NCI-H2171 (cell line): ENCODE data around the gene CACNA1E.

ENCODE experiments used
- DNase-seq: peaks from one replicate; lab custom pipeline; 2025; lab: John Stamatoyannopoulos, UW

The CACNA1E gene

DNA sequence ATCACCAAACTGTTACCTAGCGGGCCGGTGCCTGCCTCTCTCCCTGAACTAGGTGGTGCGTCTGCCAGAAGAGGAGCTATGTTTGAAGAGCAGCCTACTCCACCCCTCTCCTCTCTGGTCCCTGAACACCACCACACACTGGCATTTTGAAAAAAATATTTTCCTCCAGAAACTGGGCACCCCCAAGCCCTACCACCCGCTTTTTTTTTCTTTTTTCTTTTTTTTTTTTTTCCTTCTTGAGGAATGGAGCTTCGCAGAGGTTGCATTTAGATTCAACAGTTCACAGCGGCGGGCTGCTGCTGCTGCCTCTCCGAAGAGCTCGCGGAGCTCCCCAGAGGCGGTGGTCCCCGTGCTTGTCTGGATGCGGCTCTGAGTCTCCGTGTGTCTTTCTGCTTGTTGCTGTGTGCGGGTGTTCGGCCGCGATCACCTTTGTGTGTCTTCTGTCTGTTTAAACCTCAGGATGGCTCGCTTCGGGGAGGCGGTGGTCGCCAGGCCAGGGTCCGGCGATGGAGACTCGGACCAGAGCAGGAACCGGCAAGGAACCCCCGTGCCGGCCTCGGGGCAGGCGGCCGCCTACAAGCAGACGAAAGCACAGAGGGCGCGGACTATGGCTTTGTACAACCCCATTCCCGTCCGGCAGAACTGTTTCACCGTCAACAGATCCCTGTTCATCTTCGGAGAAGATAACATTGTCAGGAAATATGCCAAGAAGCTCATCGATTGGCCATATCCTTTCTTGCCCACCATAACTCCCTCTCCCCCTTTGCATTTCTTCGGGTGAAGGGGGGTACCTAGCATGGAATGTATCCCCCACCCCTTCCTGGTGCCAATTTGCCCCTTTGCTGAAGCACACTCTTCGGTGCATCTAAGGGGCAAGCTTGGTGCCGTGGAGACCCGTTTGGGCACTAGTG lies at the start of gene CACNA1E:
Gene CACNA1E (plus strand): TSS at position 233 of the 911 bp plus-strand sequence. CDS start 228 bp downstream, at position 461.
- no peak for DNase-seq

DNA sequence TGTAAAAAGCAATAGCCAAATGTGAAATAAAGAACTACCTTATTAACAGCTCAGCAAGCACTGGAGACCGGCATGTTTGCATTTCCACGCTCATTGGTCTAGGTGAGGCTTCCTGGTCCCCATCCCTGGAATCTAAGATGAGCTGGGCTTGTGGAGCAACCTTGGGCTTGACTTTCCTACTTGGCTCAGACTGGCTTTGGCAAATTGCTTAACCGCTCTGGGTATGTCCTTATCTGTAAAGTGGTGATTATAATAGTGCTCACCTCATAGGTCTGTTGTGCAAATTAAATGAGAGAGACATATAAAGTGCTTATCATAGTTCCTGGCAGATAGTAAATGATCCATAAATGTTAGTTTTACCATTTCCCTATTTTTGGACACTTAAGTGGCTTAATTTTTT lies 49.4 kb upstream of the CACNA1E start:
- DNase-seq, result no peak

DNA sequence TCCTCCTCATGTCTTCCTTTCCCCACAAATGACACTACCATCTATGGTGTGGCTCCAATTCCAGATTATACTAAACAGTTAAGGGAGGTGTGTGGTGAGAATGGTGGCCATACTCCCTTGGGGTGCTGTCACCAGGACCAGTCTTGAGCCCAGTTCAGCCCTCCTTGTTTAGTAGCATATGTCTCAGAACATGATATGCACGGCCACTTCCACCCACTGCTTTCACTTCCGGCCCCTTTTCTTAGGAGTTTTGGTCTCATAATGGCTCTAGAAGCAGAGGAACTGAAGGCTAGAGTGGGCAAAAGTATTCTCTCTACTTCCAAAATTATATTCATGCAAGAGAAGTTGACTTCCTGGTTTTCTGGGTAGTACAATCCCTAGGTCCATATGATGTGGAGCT lies 45.3 kb upstream of the CACNA1E start:
- no peak for DNase-seq

DNA sequence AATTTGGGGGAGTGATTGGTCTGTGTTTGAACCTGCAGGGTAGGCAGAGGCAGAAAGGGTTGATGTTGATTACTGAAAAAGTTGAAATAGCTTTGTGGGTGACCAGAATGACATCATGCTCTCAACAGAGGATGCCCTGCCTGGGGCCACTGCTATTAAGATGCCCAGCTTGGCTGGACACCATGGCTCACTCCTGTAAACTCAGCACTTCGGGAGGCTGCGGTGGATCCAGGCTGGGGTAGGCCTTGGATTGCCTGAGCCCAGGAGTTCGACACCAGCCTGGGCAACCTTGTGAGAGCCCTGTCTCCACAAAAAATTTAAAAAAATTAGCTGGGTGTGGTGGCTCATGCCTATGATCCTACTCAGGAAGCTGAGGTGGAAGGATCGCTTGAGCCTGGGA lies 42.8 kb upstream of the CACNA1E start:
- no peak for DNase-seq

DNA sequence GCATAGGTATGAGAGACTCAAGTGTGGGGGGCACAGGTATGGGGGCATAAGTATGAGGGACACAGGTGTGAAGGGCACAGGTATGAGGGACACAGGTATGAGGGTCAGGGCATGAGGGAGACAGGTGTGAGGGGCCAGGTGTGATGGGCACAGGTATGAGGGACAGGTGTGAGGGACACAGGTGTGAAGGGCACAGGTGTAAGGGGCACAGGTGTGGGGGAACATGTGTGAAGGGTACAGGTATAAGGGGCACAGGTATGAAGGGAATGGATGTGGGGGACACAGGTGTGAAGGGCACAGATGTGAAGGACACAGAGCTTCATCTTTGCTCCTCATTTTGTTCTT lies 41.2 kb upstream of the CACNA1E start:
- no peak for DNase-seq

DNA sequence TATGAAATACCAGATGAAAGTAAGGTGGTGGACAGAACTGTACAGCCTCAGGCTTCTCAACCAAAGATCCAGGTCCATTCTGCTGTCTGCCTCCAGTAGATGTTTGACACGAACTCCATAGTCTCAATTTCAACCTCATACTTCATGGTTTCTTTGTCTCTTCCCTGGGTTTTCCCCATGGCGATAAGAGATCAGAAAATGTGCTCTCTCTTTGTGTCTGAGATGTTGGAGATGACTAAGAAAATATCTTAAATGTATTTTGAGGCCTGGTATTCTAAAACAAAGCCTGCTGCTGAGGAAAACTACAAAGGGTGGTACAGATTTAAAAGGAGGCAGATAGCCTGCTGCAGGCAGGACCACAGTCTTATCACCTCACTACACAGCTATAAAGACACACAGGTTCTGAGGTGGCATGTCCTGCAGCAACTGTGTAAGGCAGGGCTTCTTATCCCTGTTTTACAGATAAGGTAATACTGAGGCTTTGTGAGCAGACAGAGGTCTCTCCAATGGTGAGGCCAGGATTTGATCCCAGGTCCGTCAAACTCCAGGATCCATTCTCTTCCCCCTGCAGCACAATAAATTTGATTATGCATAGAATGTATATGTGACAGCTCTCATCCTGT lies 40.0 kb upstream of the CACNA1E start:
- DNase-seq, result no peak

DNA sequence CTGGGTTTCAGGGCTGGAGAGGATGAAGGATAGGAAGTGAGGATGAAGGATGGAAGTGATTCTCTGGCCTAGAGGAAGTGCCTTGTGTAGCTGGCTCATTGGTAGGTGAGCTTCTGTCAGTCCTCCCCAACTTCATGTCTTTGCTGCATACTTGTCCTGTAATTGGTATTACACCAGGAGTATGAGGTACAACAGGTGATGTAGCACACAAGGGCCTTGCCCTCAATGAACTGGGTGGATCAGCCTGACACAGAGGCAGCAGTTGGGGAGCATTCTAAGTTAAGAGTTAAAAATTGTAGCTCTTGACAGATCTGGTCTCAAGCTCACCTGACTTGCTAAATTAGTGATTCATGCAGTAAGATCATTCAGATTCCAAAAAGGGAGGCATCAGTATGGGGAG lies 37.9 kb upstream of the CACNA1E start:
- DNase-seq, result no peak

DNA sequence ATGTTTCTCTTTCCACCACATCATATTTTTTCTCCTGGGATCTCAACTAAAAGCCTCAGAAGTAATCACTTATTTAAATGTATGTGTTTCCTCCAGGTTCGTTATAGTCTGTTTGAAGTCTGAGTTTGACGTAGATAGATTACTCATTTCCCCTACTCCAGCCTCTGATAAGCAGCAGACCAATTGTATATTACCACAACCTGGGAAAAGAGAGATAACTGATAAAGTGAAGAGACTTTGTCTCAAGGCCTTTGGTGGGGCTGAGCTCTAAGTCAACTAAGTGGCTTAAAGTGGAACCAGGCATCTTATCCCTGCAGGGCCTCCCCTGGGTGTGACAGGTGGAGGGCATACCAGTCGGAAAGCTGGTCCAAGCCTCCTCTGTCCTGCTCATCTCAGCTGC lies 34.9 kb upstream of the CACNA1E start:
- no peak for DNase-seq

DNA sequence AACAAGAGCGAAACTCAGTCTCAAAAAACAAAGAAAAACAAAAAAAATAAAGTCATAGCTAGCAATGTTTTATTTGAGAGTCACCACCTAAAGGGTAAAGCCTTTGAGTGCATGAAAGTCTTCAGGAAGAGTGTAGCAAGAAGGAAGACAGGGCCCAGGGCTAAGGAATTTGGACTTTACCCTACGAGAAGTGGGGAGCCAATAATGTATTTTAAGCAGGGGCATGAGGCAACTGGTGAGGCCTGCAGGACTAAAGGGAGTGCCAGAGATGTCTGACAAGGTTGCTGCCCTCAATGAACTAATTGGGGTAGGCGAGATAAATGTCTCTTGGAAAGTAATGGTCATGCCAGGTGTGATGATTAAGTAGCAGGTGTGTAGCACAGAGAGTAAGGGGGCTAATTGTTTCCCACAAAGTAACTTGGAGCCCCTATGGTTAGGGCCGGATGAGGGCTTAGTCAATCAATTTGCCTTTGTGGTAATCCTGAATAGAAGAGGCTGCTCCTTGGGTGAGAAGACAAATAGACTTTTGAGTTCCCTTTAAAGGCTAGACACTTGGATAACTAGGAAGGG lies 31.6 kb upstream of the CACNA1E start:
- no peak for DNase-seq

DNA sequence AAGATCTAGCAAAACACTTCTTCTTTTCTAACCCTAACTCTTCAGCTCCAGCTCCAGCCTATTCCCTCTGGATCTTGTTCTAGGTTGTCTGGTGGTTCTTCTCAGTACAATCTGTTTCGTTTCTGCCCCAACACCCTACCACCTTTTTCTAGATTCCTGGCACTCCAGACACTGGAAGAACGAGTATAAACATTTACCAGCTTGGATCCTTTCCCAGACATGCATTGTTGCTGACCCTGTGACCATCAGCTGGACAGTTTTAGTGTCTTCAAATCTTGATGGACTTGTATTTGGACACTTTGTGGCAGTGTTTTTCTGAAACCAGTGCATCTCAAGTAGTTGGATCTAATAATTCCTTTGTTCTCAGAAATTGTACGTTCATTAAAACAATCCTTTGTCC lies 30.6 kb upstream of the CACNA1E start:
- no peak for DNase-seq

DNA sequence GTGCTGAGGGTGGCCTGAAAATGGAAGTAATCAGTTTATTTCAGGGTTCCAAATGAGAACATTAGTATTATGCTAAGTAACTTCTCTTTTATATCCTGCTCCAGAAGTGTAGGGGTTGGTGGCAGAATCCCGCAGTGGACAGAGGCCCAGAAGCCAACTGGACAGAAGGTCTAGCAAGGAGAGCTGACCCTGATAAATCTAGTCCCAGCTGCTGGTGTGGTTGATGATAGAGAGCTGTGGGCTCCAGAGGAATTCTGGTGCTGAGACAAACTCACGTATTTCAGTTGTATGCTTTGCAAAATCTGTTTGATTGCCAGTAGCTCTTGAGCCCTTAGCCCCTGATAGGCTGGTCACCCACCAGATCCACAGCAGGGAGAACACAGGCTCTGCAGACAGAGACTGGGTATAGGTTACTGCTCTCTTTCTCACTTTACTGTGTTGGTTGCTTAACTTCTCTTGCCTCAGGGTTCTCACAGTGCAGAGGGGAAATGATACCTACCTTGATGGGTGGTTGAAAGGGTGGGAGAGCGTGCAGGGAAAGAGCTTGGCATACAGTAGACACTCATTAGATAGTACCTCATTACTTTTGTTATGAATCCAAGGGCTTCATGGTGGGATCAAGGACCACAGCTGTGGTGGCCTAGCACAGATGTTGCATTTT lies 29.6 kb upstream of the CACNA1E start:
- DNase-seq, result no peak

DNA sequence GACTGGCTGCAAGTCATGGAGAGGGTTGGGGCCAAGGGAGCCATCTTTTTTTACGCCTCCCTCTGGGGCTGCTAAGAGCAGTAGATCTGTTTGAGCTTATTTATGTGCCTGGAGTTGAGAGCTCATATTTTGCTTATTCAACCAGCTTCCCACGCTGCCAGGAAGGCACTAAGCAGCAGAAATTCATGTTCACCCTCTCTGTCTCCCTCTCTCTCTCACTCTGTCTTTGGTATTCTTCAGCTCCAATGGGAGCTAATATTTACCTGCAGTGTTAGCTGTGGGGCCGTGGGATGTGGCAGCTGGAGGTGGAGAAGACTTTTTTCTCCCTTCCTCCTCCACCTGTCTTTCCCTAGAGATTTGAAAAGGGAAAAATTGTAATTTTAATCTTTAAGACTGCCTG lies 26.8 kb upstream of the CACNA1E start:
- no peak for DNase-seq

DNA sequence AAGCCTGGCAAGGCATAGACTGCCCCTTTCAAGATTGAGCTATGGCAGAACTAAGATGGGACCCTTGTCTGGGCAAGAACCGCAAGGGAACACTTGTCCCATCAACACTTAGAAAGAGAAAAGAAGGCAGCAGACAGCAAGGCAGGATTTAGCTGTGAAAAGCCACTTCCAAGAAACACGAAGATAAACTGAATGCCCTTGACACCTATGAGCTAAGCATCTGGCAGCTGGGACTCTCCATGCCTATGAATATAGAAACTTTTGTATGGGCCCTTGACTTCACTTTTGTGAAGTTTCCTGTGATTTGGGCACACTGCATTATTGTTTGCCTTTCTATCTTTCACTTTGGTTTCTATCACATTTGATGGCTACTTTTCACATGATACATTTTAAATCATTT lies 24.9 kb upstream of the CACNA1E start:
- no peak for DNase-seq

DNA sequence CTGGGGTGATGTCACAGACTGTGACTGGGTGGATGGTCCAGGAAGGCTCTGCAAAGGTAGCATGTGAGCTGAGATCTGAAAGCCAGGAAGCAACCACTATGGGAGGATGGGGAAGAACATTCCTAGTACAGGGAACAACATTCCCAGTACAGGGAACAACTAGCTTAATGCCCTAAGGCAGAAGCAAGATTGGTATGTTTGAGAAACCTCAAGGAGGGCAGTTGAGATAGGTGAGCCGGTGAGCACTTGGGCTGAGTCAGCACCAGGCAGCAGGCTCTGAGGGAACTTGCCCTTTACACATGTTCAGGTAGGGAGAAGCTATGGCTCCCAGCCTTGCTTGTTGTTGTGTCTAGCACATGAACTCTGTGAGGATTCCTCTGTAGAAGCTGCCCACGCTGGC lies 24.2 kb upstream of the CACNA1E start:
- no peak for DNase-seq

DNA sequence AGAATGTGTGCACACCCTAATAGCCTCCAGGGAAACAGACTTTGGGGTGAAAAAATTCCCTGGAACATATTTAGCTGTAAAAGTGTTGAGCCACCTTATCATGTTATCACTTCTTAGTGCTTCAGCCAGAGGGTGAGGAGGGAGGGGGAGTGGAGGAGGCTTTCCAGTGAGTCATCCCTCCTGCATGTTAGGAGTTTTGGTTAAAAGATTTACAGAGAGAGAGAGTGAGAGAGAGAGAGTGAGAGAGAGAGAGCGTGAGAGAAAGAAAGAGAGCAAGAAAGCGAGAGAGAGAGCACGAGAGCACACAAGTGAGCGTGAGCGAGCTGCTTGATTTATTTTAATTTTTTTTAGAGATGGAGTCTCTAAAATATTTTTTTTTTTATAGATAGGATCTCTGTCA lies 13.5 kb upstream of the CACNA1E start:
- no peak for DNase-seq

DNA sequence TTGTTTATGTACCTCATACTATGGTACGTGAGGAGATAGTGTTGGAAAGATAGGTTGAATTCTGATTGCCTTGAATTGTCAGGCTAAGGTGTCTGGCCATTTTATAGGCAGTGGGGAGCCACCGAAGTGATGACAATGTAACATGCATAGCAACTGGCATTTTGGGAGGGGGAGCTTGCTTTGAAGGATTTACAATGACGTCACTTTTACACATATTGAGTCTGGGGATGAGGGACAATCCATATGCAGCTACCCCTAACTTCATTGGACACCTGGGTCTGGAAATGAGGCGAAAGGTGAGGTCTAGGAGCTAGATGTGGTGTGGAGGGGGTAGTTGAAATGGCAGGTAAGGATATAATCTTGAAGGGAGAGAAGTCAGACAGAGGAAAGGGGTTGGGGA lies 7.7 kb upstream of the CACNA1E start:
- no peak for DNase-seq

DNA sequence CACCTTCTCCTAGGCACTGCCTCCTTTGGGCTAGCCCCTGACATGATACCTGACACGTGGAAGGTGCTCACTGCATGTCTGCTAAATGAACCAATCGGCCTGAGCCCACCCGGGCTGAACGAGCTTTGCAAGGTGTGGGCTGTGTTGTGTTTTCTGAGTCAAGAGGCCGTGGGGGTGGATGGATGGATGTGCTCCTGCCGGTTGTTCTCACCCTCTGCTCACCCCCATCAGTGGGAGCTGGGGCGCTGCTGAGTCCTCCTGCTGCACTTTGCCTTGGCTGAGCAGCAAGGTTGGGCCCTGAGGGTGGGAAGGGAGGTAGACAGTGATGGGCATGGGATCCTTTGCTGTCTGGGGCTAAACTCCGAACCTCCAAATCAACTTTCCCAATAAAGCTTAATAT lies 6.7 kb upstream of the CACNA1E start:
- DNase-seq, result no peak

DNA sequence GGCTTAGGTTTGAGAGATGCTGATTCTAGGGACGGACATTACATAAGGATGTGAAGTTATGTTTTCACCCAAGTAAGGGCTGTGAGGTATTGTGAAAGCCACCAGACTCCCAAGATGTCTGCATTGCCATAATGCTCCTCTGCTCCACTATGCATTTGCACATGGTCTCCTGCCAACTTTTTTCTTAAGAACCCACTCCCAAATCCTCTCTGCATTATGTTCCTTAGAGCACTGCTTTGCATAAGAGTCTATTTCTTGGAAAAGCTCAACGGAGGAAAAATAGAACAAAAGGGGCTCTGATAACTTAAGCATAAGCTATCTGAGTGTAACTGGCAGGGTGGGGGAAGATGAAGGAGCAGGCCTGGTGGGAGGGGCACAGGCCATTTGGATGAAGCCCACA lies 5.0 kb upstream of the CACNA1E start:
- no peak for DNase-seq

DNA sequence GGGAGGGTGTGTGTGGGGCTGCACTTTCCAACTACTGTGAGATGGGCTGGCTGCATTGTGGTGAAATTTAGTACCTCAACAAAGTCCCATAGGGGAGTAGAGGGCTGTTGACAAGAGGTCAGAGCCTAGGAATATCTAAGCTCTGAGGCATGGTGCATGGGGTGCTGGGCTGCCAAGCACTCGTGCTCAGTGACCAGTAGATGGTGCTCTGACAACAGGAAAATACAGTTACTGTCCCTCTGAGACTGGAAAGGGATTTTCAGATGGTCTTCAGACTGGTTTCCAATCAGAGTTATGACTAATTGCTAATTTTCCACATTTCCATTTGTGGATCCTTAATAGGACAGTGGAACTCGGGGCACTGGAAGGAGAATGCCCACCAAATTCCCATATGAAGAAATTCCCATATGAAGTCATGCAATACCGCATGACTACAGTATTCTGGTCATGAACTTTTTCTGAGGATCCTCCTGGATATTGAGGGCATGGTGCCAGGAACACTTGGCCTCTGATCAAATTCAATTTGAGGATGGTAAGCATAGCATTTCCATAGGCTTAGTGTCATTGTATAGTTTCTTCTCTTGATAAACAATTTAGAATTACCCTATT lies 4.1 kb upstream of the CACNA1E start:
- DNase-seq, result no peak

DNA sequence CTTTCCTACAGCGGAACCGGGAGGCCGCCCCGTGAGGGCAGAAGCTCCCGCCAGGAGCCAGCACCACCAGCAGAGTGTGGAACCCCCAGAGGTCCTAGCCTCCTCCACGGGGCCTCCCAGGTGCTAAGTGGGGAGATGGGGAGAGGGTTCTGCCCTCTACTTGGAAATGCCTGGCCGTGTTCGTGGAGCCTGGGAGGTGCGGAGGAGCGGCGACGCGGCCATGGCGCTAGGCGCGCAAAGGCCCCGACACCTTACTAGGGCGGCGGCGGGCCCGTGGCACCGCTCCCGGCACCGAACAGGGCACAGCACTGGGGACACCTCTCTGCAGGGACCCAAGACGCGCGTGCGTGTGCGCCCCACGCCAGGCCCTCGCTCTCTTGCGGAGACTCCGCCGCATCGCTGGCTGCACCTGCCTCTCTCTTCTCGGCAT lies 1.3 kb upstream of the CACNA1E start:
- no peak for DNase-seq

DNA sequence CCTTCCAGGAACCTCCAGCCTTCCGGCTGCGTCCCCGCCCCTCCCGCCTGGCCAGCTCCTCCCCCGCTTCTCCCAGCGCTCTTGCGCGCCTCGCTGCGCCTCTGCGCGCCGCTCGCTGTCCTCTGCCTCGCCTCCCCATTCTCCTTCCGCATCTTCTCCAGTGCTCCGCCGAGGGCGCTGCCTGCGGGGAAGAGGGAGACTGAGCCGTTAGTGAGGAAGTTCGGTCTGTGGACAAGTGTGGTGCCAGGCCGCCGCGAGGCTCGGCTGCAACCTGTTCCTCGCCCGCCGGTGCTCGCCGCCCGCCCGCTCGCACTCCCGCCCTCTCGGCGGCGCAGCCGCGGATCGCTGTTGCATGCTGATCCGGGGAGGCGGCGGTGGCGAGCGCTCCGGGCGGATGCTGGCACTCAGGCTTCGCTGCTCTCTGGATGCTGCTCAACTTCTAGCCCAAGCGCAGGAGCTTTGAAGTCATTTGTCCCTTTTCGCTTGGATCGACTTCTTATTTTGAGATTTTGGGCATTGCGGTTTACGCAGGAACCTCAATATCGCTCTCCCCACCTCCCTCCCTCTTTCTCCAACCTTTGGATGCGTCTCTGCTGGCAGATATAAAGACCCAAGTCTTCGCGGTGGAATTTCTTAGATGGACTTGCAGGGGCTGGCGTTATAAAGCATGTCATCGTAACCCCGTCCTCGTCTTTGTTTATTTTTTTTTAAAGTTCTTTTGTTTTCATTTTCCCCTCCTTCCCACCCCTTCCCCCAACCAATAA lies 614 bp upstream of the CACNA1E start:
- no peak for DNase-seq

DNA sequence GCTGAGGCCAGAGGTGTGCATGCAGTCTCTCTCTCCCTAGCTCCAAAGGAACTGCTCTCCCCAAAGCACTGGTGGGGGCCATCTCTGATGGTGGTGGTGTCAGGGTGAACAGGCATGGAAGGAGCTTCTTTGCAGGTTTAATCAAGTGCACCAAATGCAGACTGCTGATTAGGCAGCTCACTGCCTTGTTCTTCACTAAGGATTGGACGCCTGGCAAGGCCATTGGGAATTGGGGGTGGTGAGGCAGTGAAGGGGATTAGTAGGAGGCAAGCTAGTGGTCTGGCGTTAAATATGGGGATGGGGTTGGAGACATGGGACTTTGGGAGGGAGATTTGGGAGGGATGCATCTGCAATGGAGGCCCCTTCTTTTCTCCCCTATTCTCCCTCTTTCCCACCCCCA lies 1.5 kb downstream of the CACNA1E start:
- no peak for DNase-seq
